Mucosa of descending colon (tissue), 3 donors: Measurements from ENCODE around the gene CACNA1S. TPM values are rescaled to one million over a fixed set of nuclear protein-coding genes. Genes with fewer than 3 reads are reported as not detected.

Experiments used
- ATAC-seq: fragments of 200-7000 bp; cut with Tn5 transposase; one replicate; pipeline ENCODE4 v1.9.1; 2020; ENCODE audit warnings: mild to moderate bottlenecking, moderate library complexity
- DNase-seq, 3 donors: peaks; one replicate each; pipeline ENCODE4 v3.0.0-alpha.2; 2020
- H3K36me3 ChIP-seq: fragments of 200-600 bp; one replicate; pipeline ENCODE4 v1.8.0; 2021; ENCODE audit warnings: low read depth, mild to moderate bottlenecking
- H3K4me1 ChIP-seq: fragments of 200-600 bp; one replicate; pipeline ENCODE4 v1.8.0; 2021; ENCODE audit warnings: low read depth, mild to moderate bottlenecking
- H3K4me3 ChIP-seq: fragments of 200-600 bp; one replicate; pipeline ENCODE4 v1.8.0; 2021; ENCODE audit warnings: mild to moderate bottlenecking
- H3K9me3 ChIP-seq: fragments of 200-600 bp; one replicate; pipeline ENCODE4 v1.8.0; 2021; ENCODE audit warnings: mild to moderate bottlenecking
- CTCF ChIP-seq: fragments of 200-600 bp; IDR thresholded peaks from one replicate; pipeline ENCODE4 v1.8.0; 2022; ENCODE audit warnings: antibody characterized with exemption, mild to moderate bottlenecking
- intact Hi-C, 2 donors: fragments of 100-400 bp; cut with DNase I in 1 of 2; cut with micrococcal nuclease in 1 of 2; formaldehyde crosslinking; loops; one replicate each; pipeline versions ENCODE4 v1.11.0 to v1.11.1; 2022; cut with DNase I, micrococcal nuclease
- total RNA-seq, 3 donors: library from RNA; stranded (reverse); fragmentation: NEBNext Ultra II Directional in 2 of 3; extraction: Animal tissue kit (Norgen Biotek cat#: 25700) in 2 of 3; gene quantifications; one replicate each; pipeline versions ENCODE4 v1.2.1 to v1.2.4, GENCODE V29; 2021 to 2023
- donor health status: DM: no; HTN: no; CAD: no; lungs with moderate emphysema.
- donor health status: DM: no; HTN: no; CAD: no.
- donor health status: DM: no; HTN: yes; CAD: no.

Gene CACNA1S
- total RNA-seq, 3 donors from 2014 or later: not detected

GRCh38 chr1:201050515-201051277 is 61.5 kb downstream of the CACNA1S start:
- ATAC-seq (peak; percentile 57), DNase-seq (no peak)
- no peaks in the 10 kb centered on the region for H3K4me1 ChIP-seq
- intact Hi-C loops: no loop called here
- H3K36me3 ChIP-seq: no peaks in the 10 kb centered on the region
- no peaks in the 10 kb centered on the region for H3K9me3 ChIP-seq
- no peak for TF ChIP-seq CTCF
- no peak overlapping the region for H3K4me3 ChIP-seq

GRCh38 chr1:201049248-201049831 is 62.9 kb downstream of the CACNA1S start:
- no peaks in the 10 kb centered on the region for H3K36me3 ChIP-seq
- TF ChIP-seq CTCF: no peak
- intact Hi-C loops: no loop called here
- no peak overlapping the region for H3K4me3 ChIP-seq
- H3K4me1 ChIP-seq: no peaks in the 10 kb centered on the region
- DNase-seq (no peak), ATAC-seq (no peak)
- H3K9me3 ChIP-seq: no peaks in the 10 kb centered on the region

GRCh38 chr1:201048521-201048920 is 63.7 kb downstream of the CACNA1S start:
- intact Hi-C loops: no loop called here
- no peaks in the 10 kb centered on the region for H3K4me1 ChIP-seq
- H3K36me3 ChIP-seq: no peaks in the 10 kb centered on the region
- no peak overlapping the region for H3K4me3 ChIP-seq
- ATAC-seq (no peak), DNase-seq (no peak)
- no peak for TF ChIP-seq CTCF
- no peaks in the 10 kb centered on the region for H3K9me3 ChIP-seq

- intact Hi-C loops: loop anchor here (5.0 kb wide), 1 partner anchor 72 kb away; no protein-coding TSS in a partner anchor
- Histone ChIP-seq H3K4me3 (no peak overlapping the region), H3K4me1 (peaks cover 7% of the 10 kb centered on the region), H3K9me3 (no peaks in the 10 kb centered on the region), H3K36me3 (no peaks in the 10 kb centered on the region)
- DNase-seq (no peak), ATAC-seq (no peak)
- TF ChIP-seq CTCF: no peak
Observed at GRCh38 chr1:201044119-201044518, 68.1 kb downstream of the CACNA1S start.

GRCh38 chr1:201042779-201043461 is 69.3 kb downstream of the CACNA1S start:
- Histone ChIP-seq H3K36me3 (no peaks in the 10 kb centered on the region), H3K4me1 (peaks cover 7% of the 10 kb centered on the region), H3K9me3 (no peaks in the 10 kb centered on the region), H3K4me3 (no peak overlapping the region)
- peak in 2 of 3 donors; percentile 76 to 87 for DNase-seq
- ATAC-seq: peak; percentile 87
- peak; percentile 82 for TF ChIP-seq CTCF
- intact Hi-C loops: loop anchor here (5.0 kb wide), 1 partner anchor 71 kb away; no protein-coding TSS in a partner anchor
